NB4 (cell line): ENCODE data around the gene KLHL22.
A peak's percentile ranks its signal among the peaks of the same experiment; 100 is the strongest.

Source experiments
- DNase-seq: peaks from one replicate; pipeline ENCODE4 v3.0.0; 2010; ENCODE audit warnings: low read depth
- H3K4me3 ChIP-seq: one replicate; pipeline ENCODE4 v1.5.1; 2011; ENCODE audit warnings: mild to moderate bottlenecking, low read depth, low read length, moderate library complexity
- CTCF ChIP-seq: IDR thresholded peaks from one replicate; pipeline ENCODE4 v1.5.1; 2012; ENCODE audit warnings: low read depth, low read length
- MYC ChIP-seq: IDR thresholded peaks from 2 replicates; pipeline ENCODE4 v1.6.1; 2011; ENCODE audit warnings: low read depth, low read length
- POLR2A ChIP-seq: IDR thresholded peaks from 2 replicates; pipeline ENCODE4 v1.6.1; 2011; ENCODE audit warnings: mild to moderate bottlenecking; ENCODE audit not compliant: insufficient read length; ENCODE audit errors: extremely low read depth
- TF ChIP-seq, protein P1 (sequence below): IDR thresholded peaks from 2 replicates; pipeline ENCODE4 v1.6.1; 2011; ENCODE audit warnings: low read depth, low read length

Gene KLHL22

DNA sequence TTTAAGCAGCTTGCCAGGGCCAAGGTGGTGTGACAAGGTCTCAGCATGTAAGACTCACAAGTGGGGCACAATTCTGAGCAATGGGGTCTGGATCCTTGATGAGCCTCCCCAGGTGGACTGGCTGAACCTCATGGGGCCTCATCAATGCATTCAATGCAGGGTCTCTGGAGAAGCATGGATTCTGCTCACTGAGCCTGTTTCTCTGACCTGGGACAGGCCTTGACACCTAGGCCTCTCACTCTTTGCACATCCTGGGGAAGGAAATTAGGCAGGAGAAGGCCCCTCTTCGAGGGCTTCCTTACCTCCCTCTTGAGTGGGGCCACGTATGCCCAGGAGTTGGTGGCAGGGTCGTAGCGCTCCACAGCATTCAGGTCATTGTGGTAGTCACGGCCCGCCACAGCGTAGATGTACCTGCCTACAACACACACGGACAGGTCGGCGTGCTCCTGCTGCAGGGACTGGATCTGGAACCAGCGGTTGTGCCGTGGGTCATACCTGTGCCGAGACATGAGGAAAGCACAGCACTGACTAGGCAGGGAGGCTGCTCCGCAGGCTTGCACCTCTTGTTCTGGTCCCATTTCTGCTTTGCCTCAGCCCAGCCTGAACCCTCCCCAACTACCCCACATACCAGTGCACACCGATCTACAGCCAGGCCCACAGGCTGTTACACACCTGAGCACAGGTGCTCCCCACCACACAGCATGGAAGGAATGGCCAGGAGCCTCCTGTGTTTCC is 37.9 kb downstream of the KLHL22 start:
- TF ChIP-seq POLR2A (no peak), MYC (no peak), CTCF (no peak)
- TF ChIP-seq, protein P1, sequence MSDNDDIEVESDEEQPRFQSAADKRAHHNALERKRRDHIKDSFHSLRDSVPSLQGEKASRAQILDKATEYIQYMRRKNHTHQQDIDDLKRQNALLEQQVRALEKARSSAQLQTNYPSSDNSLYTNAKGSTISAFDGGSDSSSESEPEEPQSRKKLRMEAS = no peak
- DNase-seq = no peak
- H3K4me3 ChIP-seq = no peak overlapping the region

- TF ChIP-seq POLR2A = no peak
- TF ChIP-seq MYC = no peak
- TF ChIP-seq, protein P1 = no peak
- no peak for TF ChIP-seq CTCF
These were observed 38.9 kb downstream of the KLHL22 start for GRCh38 chr22:20456722-20457076.

DNA sequence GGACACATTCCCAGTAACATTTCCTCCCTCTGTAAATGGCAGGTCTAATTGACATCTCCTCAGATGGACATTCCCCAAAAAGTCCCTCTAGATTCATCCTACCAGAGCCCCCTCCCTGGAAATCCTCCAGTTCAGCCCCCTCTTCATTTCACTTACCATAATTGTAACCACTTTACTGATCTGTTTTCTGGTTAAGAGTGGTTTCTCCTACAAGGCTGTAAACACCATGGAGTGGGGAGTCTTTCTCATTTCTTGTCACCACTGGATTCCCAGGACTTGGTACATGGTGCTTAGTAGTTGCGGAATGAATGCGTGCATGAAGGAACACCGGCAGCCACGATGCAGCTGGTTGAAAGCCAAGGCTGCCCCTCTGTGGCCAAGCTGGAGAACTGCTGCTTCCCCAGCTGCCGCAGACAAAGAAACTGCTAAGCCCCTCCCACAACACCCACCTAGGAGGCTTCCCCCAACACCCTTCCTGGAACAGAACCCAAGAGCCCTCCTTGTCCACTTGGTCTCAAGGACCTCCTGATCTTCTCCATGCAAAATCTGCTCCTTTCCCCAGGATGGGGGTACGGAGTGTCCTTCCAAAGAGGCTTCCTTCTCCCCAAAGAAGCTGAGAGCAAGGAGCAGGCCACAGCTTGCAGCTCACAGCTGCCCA is 39.4 kb downstream of the KLHL22 start:
- peak; percentile 81 for DNase-seq
- H3K4me3 ChIP-seq = no peak overlapping the region
- TF ChIP-seq POLR2A = no peak
- TF ChIP-seq CTCF = peak; percentile 89
- TF ChIP-seq MYC = peak; percentile 53
- TF ChIP-seq, protein P1 = peak; percentile 68

More at GRCh38 chr22:20456722-20457076, 38.9 kb downstream of the KLHL22 start:
- H3K4me3 ChIP-seq = no peak overlapping the region
- DNase-seq = no peak

GRCh38 chr22:20455709-20456063 is 39.9 kb downstream of the KLHL22 start:
- H3K4me3 ChIP-seq = no peak overlapping the region
- DNase-seq = no peak
- no peak for TF ChIP-seq MYC
- TF ChIP-seq POLR2A = no peak
- TF ChIP-seq, protein P1 = no peak
- no peak for TF ChIP-seq CTCF

- H3K4me3 ChIP-seq = no peak overlapping the region
- TF ChIP-seq POLR2A = no peak
- TF ChIP-seq, protein P1 = no peak
- no peak for TF ChIP-seq MYC
- no peak for TF ChIP-seq CTCF
- no peak for DNase-seq
These were observed 42.4 kb downstream of the KLHL22 start for GRCh38 chr22:20453222-20453621.
